Measurements from ENCODE around the gene HDLBP. TPM values are rescaled to one million over a fixed set of nuclear protein-coding genes. Genes with fewer than 3 reads are reported as not detected.

The HDLBP gene
- total RNA-seq, 6 experiments from 2014 or later, result 991 to 1,153 (median 1,104) TPM

GRCh38 chr2:241358470-241358869, 43.0 kb upstream of the HDLBP start:
- H3K27ac Mint-ChIP-seq, result no peak overlapping the region; the same call in 1 of the 2 replicates
- DNase-seq, result no peak
- no peak for TF ChIP-seq CTCF (IDR thresholded peaks at IDR 0.05)
- peaks cover 53% of the 10 kb centered on the region for H3K4me1 Mint-ChIP-seq (ENCODE audit: low read depth)
- H3K36me3 Mint-ChIP-seq (ENCODE audit: low read depth), result peaks cover 7% of the 10 kb centered on the region
- no peaks in the 10 kb centered on the region for H3K9me3 Mint-ChIP-seq
- H3K27me3 Mint-ChIP-seq (ENCODE audit: insufficient read depth), result peaks cover 2% of the 10 kb centered on the region; the same call in 1 of the 2 replicates
- H3K4me3 Mint-ChIP-seq, result no peak overlapping the region

GRCh38 chr2:241357531-241357930, 42.1 kb upstream of the HDLBP start:
- TF ChIP-seq CTCF (IDR thresholded peaks at IDR 0.05), result no peak
- peaks cover 49% of the 10 kb centered on the region for H3K4me1 Mint-ChIP-seq (ENCODE audit: low read depth)
- H3K36me3 Mint-ChIP-seq (ENCODE audit: low read depth), result peaks cover 6% of the 10 kb centered on the region
- no peak for DNase-seq
- peak overlapping the region; percentile 69 for H3K27ac Mint-ChIP-seq
- peaks cover 2% of the 10 kb centered on the region; the same call in 1 of the 2 replicates for H3K27me3 Mint-ChIP-seq (ENCODE audit: insufficient read depth)
- no peaks in the 10 kb centered on the region for H3K9me3 Mint-ChIP-seq
- H3K4me3 Mint-ChIP-seq, result peak overlapping the region; percentile 90

- peak overlapping the region; percentile 69 for H3K27ac Mint-ChIP-seq
- H3K27me3 Mint-ChIP-seq (ENCODE audit: insufficient read depth), result peaks cover 2% of the 10 kb centered on the region; the same call in 1 of the 2 replicates
- H3K9me3 Mint-ChIP-seq, result no peaks in the 10 kb centered on the region
- H3K4me1 Mint-ChIP-seq (ENCODE audit: low read depth), result peaks cover 53% of the 10 kb centered on the region
- no peak for TF ChIP-seq CTCF (IDR thresholded peaks at IDR 0.05)
- no peak for DNase-seq
- peak overlapping the region; percentile 90 for H3K4me3 Mint-ChIP-seq
- peaks cover 11% of the 10 kb centered on the region for H3K36me3 Mint-ChIP-seq (ENCODE audit: low read depth)
Observed at GRCh38 chr2:241356871-241357260, 41.4 kb upstream of the HDLBP start.

- peak within 1 kb of the TSS; percentile 71 for H3K27ac Mint-ChIP-seq
- peak within 1 kb of the TSS; percentile 90 for H3K4me3 Mint-ChIP-seq
- no peaks in the 10 kb centered on the region for H3K9me3 Mint-ChIP-seq
- DNase-seq, result peak; percentile 99
- peaks cover 53% of the 10 kb centered on the region for H3K4me1 Mint-ChIP-seq (ENCODE audit: low read depth)
- peak; percentile 15; the same call in 1 of the 2 replicates for TF ChIP-seq CTCF (IDR thresholded peaks at IDR 0.05)
- peaks cover 14% of the 10 kb centered on the region for H3K36me3 Mint-ChIP-seq (ENCODE audit: low read depth)
- H3K27me3 Mint-ChIP-seq (ENCODE audit: insufficient read depth), result peaks cover 2% of the 10 kb centered on the region; the same call in 1 of the 2 replicates
Observed at GRCh38 chr2:241355983-241356870, 40.8 kb upstream of the HDLBP start, which contains the start of gene FARP2. TSS of gene FARP2 (plus strand) at chr2:241356285. CDS start at chr2:241373108, 16,823 bp downstream.

GRCh38 chr2:241354668-241355658, 39.5 kb upstream of the HDLBP start:
- Mint-ChIP-seq H3K36me3 (ENCODE audit: low read depth) (peaks cover 21% of the 10 kb centered on the region), H3K9me3 (no peaks in the 10 kb centered on the region), H3K27ac (peak overlapping the region; percentile 69), H3K4me3 (peak overlapping the region; percentile 49; the same call in 1 of the 2 replicates), H3K27me3 (ENCODE audit: insufficient read depth) (peaks cover 2% of the 10 kb centered on the region; the same call in 1 of the 2 replicates), H3K4me1 (ENCODE audit: low read depth) (peaks cover 50% of the 10 kb centered on the region)
- no peak; the same call in 1 of the 2 replicates for TF ChIP-seq CTCF (IDR thresholded peaks at IDR 0.05)
- DNase-seq, result peak; percentile 81

All from HFFc6 (cell line).